T-helper 2 cell (primary cell): ENCODE results near the gene CNNM1.

Experiments used
- DNase-seq, 5 experiments: peaks; one replicate each; pipeline versions ENCODE4 v3.0.0 to v3.0.0-alpha.2; 2012 to 2022

Gene CNNM1

GRCh38 chr10:99337901-99338300, 8.7 kb downstream of the CNNM1 start:
- no peak for DNase-seq

- no peak for DNase-seq
Measured at GRCh38 chr10:99339077-99339476, 9.9 kb downstream of the CNNM1 start.

- no peak for DNase-seq
Measured at GRCh38 chr10:99339563-99340047, 10.4 kb downstream of the CNNM1 start.

- no peak for DNase-seq
Measured at GRCh38 chr10:99340650-99341049, 11.5 kb downstream of the CNNM1 start.

- DNase-seq, result no peak
Measured at GRCh38 chr10:99341248-99341647, 12.1 kb downstream of the CNNM1 start.

- no peak for DNase-seq
Measured at GRCh38 chr10:99341860-99342490, 12.8 kb downstream of the CNNM1 start.

- no peak for DNase-seq
Measured at GRCh38 chr10:99343262-99343661, 14.1 kb downstream of the CNNM1 start.

GRCh38 chr10:99344715-99345114, 15.6 kb downstream of the CNNM1 start:
- no peak for DNase-seq

GRCh38 chr10:99345350-99345749, 16.2 kb downstream of the CNNM1 start:
- no peak for DNase-seq

GRCh38 chr10:99346247-99346646, 17.1 kb downstream of the CNNM1 start:
- DNase-seq, result no peak

- no peak for DNase-seq
Measured at GRCh38 chr10:99347672-99348071, 18.5 kb downstream of the CNNM1 start.

GRCh38 chr10:99353182-99353581, 24.0 kb downstream of the CNNM1 start:
- no peak for DNase-seq

- DNase-seq, result no peak
Measured at GRCh38 chr10:99357691-99358090, 28.5 kb downstream of the CNNM1 start.

- DNase-seq, result no peak
Measured at GRCh38 chr10:99358101-99358500, 28.9 kb downstream of the CNNM1 start.

GRCh38 chr10:99360934-99361333, 31.8 kb downstream of the CNNM1 start:
- no peak for DNase-seq

GRCh38 chr10:99364125-99364524, 35.0 kb downstream of the CNNM1 start:
- DNase-seq, result no peak

GRCh38 chr10:99365311-99365710, 36.2 kb downstream of the CNNM1 start:
- no peak for DNase-seq

GRCh38 chr10:99365736-99366135, 36.6 kb downstream of the CNNM1 start:
- DNase-seq, result no peak

GRCh38 chr10:99366666-99367065, 37.5 kb downstream of the CNNM1 start:
- DNase-seq, result no peak

- no peak for DNase-seq
Measured at GRCh38 chr10:99368646-99369045, 39.5 kb downstream of the CNNM1 start.

GRCh38 chr10:99369126-99369525, 40.0 kb downstream of the CNNM1 start:
- DNase-seq, result no peak

- DNase-seq, result no peak
Measured at GRCh38 chr10:99369551-99369950, 40.4 kb downstream of the CNNM1 start.

GRCh38 chr10:99370993-99371392, 41.8 kb downstream of the CNNM1 start:
- DNase-seq, result peak in 1 of 5 experiments; percentile 5

- DNase-seq, result no peak
Measured at GRCh38 chr10:99372546-99373271, 43.6 kb downstream of the CNNM1 start.
